GM18951 (cell line): ENCODE results near the gene RIC8B.

Experiments
- POLR2A ChIP-seq: IDR thresholded peaks from 4 replicates; pipeline ENCODE4 v1.6.1; 2011; ENCODE audit warnings: mild to moderate bottlenecking; ENCODE audit not compliant: insufficient read length, insufficient read depth; ENCODE audit errors: extremely low read depth
- in situ Hi-C: fragments of 300-500 bp; cut with MboI; formaldehyde crosslinking; loops from one replicate; pipeline ENCODE4 v1.12.0; 2022; ENCODE audit warnings: low sequenced_read_pairs, mixed read lengths, inconsistent platforms; ENCODE audit not compliant: unreplicated experiment

Gene RIC8B

GRCh38 chr12:106794369-106794768 is 19.9 kb downstream of the RIC8B start:
- no peak for TF ChIP-seq POLR2A
- in situ Hi-C loops, result no loop called here

- in situ Hi-C loops, result no loop called here
- no peak for TF ChIP-seq POLR2A
Measured at GRCh38 chr12:106801167-106801708, 26.8 kb downstream of the RIC8B start.

- no peak for TF ChIP-seq POLR2A
- in situ Hi-C loops, result no loop called here
Measured at GRCh38 chr12:106801830-106802533, 27.5 kb downstream of the RIC8B start.

- no peak for TF ChIP-seq POLR2A
- in situ Hi-C loops, result no loop called here
Measured at GRCh38 chr12:106804668-106805067, 30.2 kb downstream of the RIC8B start.

GRCh38 chr12:106814714-106815113 is 40.2 kb downstream of the RIC8B start:
- no peak for TF ChIP-seq POLR2A
- in situ Hi-C loops, result no loop called here

- TF ChIP-seq POLR2A, result no peak
- in situ Hi-C loops, result no loop called here
Measured at GRCh38 chr12:106815741-106816140, 41.3 kb downstream of the RIC8B start.

- in situ Hi-C loops, result no loop called here
- TF ChIP-seq POLR2A, result no peak
Measured at GRCh38 chr12:106816231-106816630, 41.7 kb downstream of the RIC8B start.

- TF ChIP-seq POLR2A, result no peak
- in situ Hi-C loops, result no loop called here
Measured at GRCh38 chr12:106819991-106820390, 45.5 kb downstream of the RIC8B start.

- in situ Hi-C loops, result no loop called here
- no peak for TF ChIP-seq POLR2A
Measured at GRCh38 chr12:106831699-106832098, 57.2 kb downstream of the RIC8B start.

- in situ Hi-C loops, result no loop called here
- no peak for TF ChIP-seq POLR2A
Measured at GRCh38 chr12:106837782-106838181, 63.3 kb downstream of the RIC8B start.

GRCh38 chr12:106839333-106839732 is 64.9 kb downstream of the RIC8B start:
- TF ChIP-seq POLR2A, result no peak
- in situ Hi-C loops, result no loop called here

GRCh38 chr12:106840243-106840642 is 65.8 kb downstream of the RIC8B start:
- in situ Hi-C loops, result no loop called here
- no peak for TF ChIP-seq POLR2A

- no peak for TF ChIP-seq POLR2A
- in situ Hi-C loops, result no loop called here
Measured at GRCh38 chr12:106841510-106842302, 67.2 kb downstream of the RIC8B start.

- no peak for TF ChIP-seq POLR2A
- in situ Hi-C loops, result no loop called here
Measured at GRCh38 chr12:106845902-106846301, 71.4 kb downstream of the RIC8B start.
